ENCODE results near the gene LTB4R2. TPM values are rescaled to one million over a fixed set of nuclear protein-coding genes. Genes with fewer than 3 reads are reported as not detected.

Gene LTB4R2
- total RNA-seq, 1 donor from 2014 or later = 1.6 TPM

GRCh38 chr14:24337144-24337823, 27.3 kb downstream of the LTB4R2 start:
- Histone ChIP-seq H3K4me1 (ENCODE audit: control insufficient read depth in 3 of 3, insufficient read depth in 3 of 3, low read length in 3 of 3) (peaks cover 25 to 41% (median 27%) of the 10 kb centered on the region in 3 donors), H3K9ac (ENCODE audit: low read depth in 1 of 3, low read length in 3 of 3) (no peak overlapping the region), H3K36me3 (ENCODE audit: control insufficient read depth in 3 of 3, insufficient read depth in 3 of 3, low read length in 3 of 3) (peaks cover 0 to 7% (median 2%) of the 10 kb centered on the region in 3 donors), H3K27me3 (ENCODE audit: control insufficient read depth in 3 of 3, insufficient read depth in 3 of 3, low read length in 3 of 3) (peaks cover 51 to 72% (median 64%) of the 10 kb centered on the region in 3 donors), H3K27ac (ENCODE audit: low read depth, low read length) (no peak overlapping the region), H3K9me3 (ENCODE audit: control insufficient read depth in 3 of 3, low read length in 3 of 3) (no peaks in the 10 kb centered on the region), H3K4me3 (ENCODE audit: low read length in 3 of 3) (no peak overlapping the region)

GRCh38 chr14:24337824-24338175, 27.9 kb downstream of the LTB4R2 start:
- Histone ChIP-seq H3K27me3 (ENCODE audit: control insufficient read depth in 3 of 3, insufficient read depth in 3 of 3, low read length in 3 of 3) (peaks cover 46 to 66% (median 59%) of the 10 kb centered on the region in 3 donors), H3K4me3 (ENCODE audit: low read length in 3 of 3) (no peak overlapping the region), H3K27ac (ENCODE audit: low read depth, low read length) (no peak overlapping the region), H3K4me1 (ENCODE audit: control insufficient read depth in 3 of 3, insufficient read depth in 3 of 3, low read length in 3 of 3) (peaks cover 20 to 36% (median 22%) of the 10 kb centered on the region in 3 donors), H3K9me3 (ENCODE audit: control insufficient read depth in 3 of 3, low read length in 3 of 3) (no peaks in the 10 kb centered on the region), H3K36me3 (ENCODE audit: control insufficient read depth in 3 of 3, insufficient read depth in 3 of 3, low read length in 3 of 3) (peaks cover 0 to 7% (median 2%) of the 10 kb centered on the region in 3 donors), H3K9ac (ENCODE audit: low read depth in 1 of 3, low read length in 3 of 3) (no peak overlapping the region)

- peak overlapping the region; percentile 54 to 78 (median 68) for H3K4me3 ChIP-seq (ENCODE audit: low read length in 3 of 3)
- H3K36me3 ChIP-seq (ENCODE audit: control insufficient read depth in 3 of 3, insufficient read depth in 3 of 3, low read length in 3 of 3) = peaks cover 0 to 7% (median 2%) of the 10 kb centered on the region in 3 donors
- peak overlapping the region in 2 of 3 donors; percentile 17 to 45 for H3K9ac ChIP-seq (ENCODE audit: low read depth in 1 of 3, low read length in 3 of 3)
- H3K27me3 ChIP-seq (ENCODE audit: control insufficient read depth in 3 of 3, insufficient read depth in 3 of 3, low read length in 3 of 3) = peaks cover 40 to 57% (median 51%) of the 10 kb centered on the region in 3 donors
- peaks cover 14 to 28% (median 17%) of the 10 kb centered on the region in 3 donors for H3K4me1 ChIP-seq (ENCODE audit: control insufficient read depth in 3 of 3, insufficient read depth in 3 of 3, low read length in 3 of 3)
- no peaks in the 10 kb centered on the region for H3K9me3 ChIP-seq (ENCODE audit: control insufficient read depth in 3 of 3, low read length in 3 of 3)
- no peak overlapping the region for H3K27ac ChIP-seq (ENCODE audit: low read depth, low read length)
These were observed 28.9 kb downstream of the LTB4R2 start for GRCh38 chr14:24338843-24339242.

GRCh38 chr14:24339284-24340151, 29.6 kb downstream of the LTB4R2 start, which contains the start of gene RIPK3:
Gene RIPK3, minus strand, starts transcription at chr14:24339991. Its CDS starts 165 bp downstream, at chr14:24339826.
- Histone ChIP-seq H3K27ac (ENCODE audit: low read depth, low read length) (peak within 1 kb of the TSS; percentile 48), H3K9ac (ENCODE audit: low read depth in 1 of 3, low read length in 3 of 3) (peak within 1 kb of the TSS; percentile 17 to 45 (median 33)), H3K9me3 (ENCODE audit: control insufficient read depth in 3 of 3, low read length in 3 of 3) (no peaks in the 10 kb centered on the region), H3K4me3 (ENCODE audit: low read length in 3 of 3) (peak within 1 kb of the TSS; percentile 54 to 78 (median 68)), H3K4me1 (ENCODE audit: control insufficient read depth in 3 of 3, insufficient read depth in 3 of 3, low read length in 3 of 3) (peaks cover 11 to 24% (median 14%) of the 10 kb centered on the region in 3 donors), H3K27me3 (ENCODE audit: control insufficient read depth in 3 of 3, insufficient read depth in 3 of 3, low read length in 3 of 3) (peaks cover 33 to 50% (median 44%) of the 10 kb centered on the region in 3 donors), H3K36me3 (ENCODE audit: control insufficient read depth in 3 of 3, insufficient read depth in 3 of 3, low read length in 3 of 3) (peaks cover 0 to 7% (median 2%) of the 10 kb centered on the region in 3 donors)

GRCh38 chr14:24340606-24341005, 30.7 kb downstream of the LTB4R2 start:
- Histone ChIP-seq H3K4me1 (ENCODE audit: control insufficient read depth in 3 of 3, insufficient read depth in 3 of 3, low read length in 3 of 3) (peaks cover 6 to 19% (median 9%) of the 10 kb centered on the region in 3 donors), H3K27me3 (ENCODE audit: control insufficient read depth in 3 of 3, insufficient read depth in 3 of 3, low read length in 3 of 3) (peaks cover 22 to 41% (median 39%) of the 10 kb centered on the region in 3 donors), H3K36me3 (ENCODE audit: control insufficient read depth in 3 of 3, insufficient read depth in 3 of 3, low read length in 3 of 3) (peaks cover 0 to 7% (median 2%) of the 10 kb centered on the region in 3 donors), H3K4me3 (ENCODE audit: low read length in 3 of 3) (no peak overlapping the region), H3K9me3 (ENCODE audit: control insufficient read depth in 3 of 3, low read length in 3 of 3) (no peaks in the 10 kb centered on the region), H3K27ac (ENCODE audit: low read depth, low read length) (no peak overlapping the region), H3K9ac (ENCODE audit: low read depth in 1 of 3, low read length in 3 of 3) (no peak overlapping the region)

- no peaks in the 10 kb centered on the region for H3K9me3 ChIP-seq (ENCODE audit: control insufficient read depth in 3 of 3, low read length in 3 of 3)
- peaks cover 20 to 35% (median 28%) of the 10 kb centered on the region in 3 donors for H3K27me3 ChIP-seq (ENCODE audit: control insufficient read depth in 3 of 3, insufficient read depth in 3 of 3, low read length in 3 of 3)
- no peak overlapping the region for H3K27ac ChIP-seq (ENCODE audit: low read depth, low read length)
- H3K36me3 ChIP-seq (ENCODE audit: control insufficient read depth in 3 of 3, insufficient read depth in 3 of 3, low read length in 3 of 3) = no peaks in the 10 kb centered on the region
- H3K4me3 ChIP-seq (ENCODE audit: low read length in 3 of 3) = no peak overlapping the region
- no peak overlapping the region for H3K9ac ChIP-seq (ENCODE audit: low read depth in 1 of 3, low read length in 3 of 3)
- peaks cover 0 to 19% (median 8%) of the 10 kb centered on the region in 3 donors for H3K4me1 ChIP-seq (ENCODE audit: control insufficient read depth in 3 of 3, insufficient read depth in 3 of 3, low read length in 3 of 3)
These were observed 32.9 kb downstream of the LTB4R2 start for GRCh38 chr14:24342889-24343288.

- Histone ChIP-seq H3K9me3 (ENCODE audit: control insufficient read depth in 3 of 3, low read length in 3 of 3) (no peaks in the 10 kb centered on the region), H3K27me3 (ENCODE audit: control insufficient read depth in 3 of 3, insufficient read depth in 3 of 3, low read length in 3 of 3) (peaks cover 9 to 26% (median 17%) of the 10 kb centered on the region in 3 donors), H3K27ac (ENCODE audit: low read depth, low read length) (no peak overlapping the region), H3K4me1 (ENCODE audit: control insufficient read depth in 3 of 3, insufficient read depth in 3 of 3, low read length in 3 of 3) (peaks cover 0 to 10% (median 6%) of the 10 kb centered on the region in 3 donors), H3K36me3 (ENCODE audit: control insufficient read depth in 3 of 3, insufficient read depth in 3 of 3, low read length in 3 of 3) (no peaks in the 10 kb centered on the region), H3K4me3 (ENCODE audit: low read length in 3 of 3) (no peak overlapping the region), H3K9ac (ENCODE audit: low read depth in 1 of 3, low read length in 3 of 3) (no peak overlapping the region)
These were observed 34.1 kb downstream of the LTB4R2 start for GRCh38 chr14:24343795-24344660.

- H3K4me3 ChIP-seq (ENCODE audit: low read length in 3 of 3) = no peak overlapping the region
- H3K27ac ChIP-seq (ENCODE audit: low read depth, low read length) = peak overlapping the region; percentile 47
- peaks cover 0 to 4% (median 0%) of the 10 kb centered on the region in 3 donors for H3K4me1 ChIP-seq (ENCODE audit: control insufficient read depth in 3 of 3, insufficient read depth in 3 of 3, low read length in 3 of 3)
- peak overlapping the region in 1 of 3 donors; percentile 54 for H3K9ac ChIP-seq (ENCODE audit: low read depth in 1 of 3, low read length in 3 of 3)
- H3K27me3 ChIP-seq (ENCODE audit: control insufficient read depth in 3 of 3, insufficient read depth in 3 of 3, low read length in 3 of 3) = peaks cover 7 to 17% (median 15%) of the 10 kb centered on the region in 3 donors
- no peaks in the 10 kb centered on the region for H3K9me3 ChIP-seq (ENCODE audit: control insufficient read depth in 3 of 3, low read length in 3 of 3)
- H3K36me3 ChIP-seq (ENCODE audit: control insufficient read depth in 3 of 3, insufficient read depth in 3 of 3, low read length in 3 of 3) = no peaks in the 10 kb centered on the region
These were observed 37.2 kb downstream of the LTB4R2 start for GRCh38 chr14:24347134-24347533.

GRCh38 chr14:24348186-24348585, 38.2 kb downstream of the LTB4R2 start:
- Histone ChIP-seq H3K4me3 (ENCODE audit: low read length in 3 of 3) (no peak overlapping the region), H3K9me3 (ENCODE audit: control insufficient read depth in 3 of 3, low read length in 3 of 3) (no peaks in the 10 kb centered on the region), H3K27me3 (ENCODE audit: control insufficient read depth in 3 of 3, insufficient read depth in 3 of 3, low read length in 3 of 3) (peaks cover 11 to 23% (median 19%) of the 10 kb centered on the region in 3 donors), H3K9ac (ENCODE audit: low read depth in 1 of 3, low read length in 3 of 3) (no peak overlapping the region), H3K36me3 (ENCODE audit: control insufficient read depth in 3 of 3, insufficient read depth in 3 of 3, low read length in 3 of 3) (no peaks in the 10 kb centered on the region), H3K27ac (ENCODE audit: low read depth, low read length) (no peak overlapping the region), H3K4me1 (ENCODE audit: control insufficient read depth in 3 of 3, insufficient read depth in 3 of 3, low read length in 3 of 3) (peaks cover 0 to 4% (median 0%) of the 10 kb centered on the region in 3 donors)

All from skeletal muscle tissue (tissue), 4 donors.